Measurements from ENCODE around the gene DENND2D. TPM values are rescaled to one million over a fixed set of nuclear protein-coding genes. Genes with fewer than 3 reads are reported as not detected.
A peak's percentile ranks its signal among the peaks of the same experiment; 100 is the strongest.

DENND2D gene
- total RNA-seq, 1 donor: 4.7 TPM

DNA sequence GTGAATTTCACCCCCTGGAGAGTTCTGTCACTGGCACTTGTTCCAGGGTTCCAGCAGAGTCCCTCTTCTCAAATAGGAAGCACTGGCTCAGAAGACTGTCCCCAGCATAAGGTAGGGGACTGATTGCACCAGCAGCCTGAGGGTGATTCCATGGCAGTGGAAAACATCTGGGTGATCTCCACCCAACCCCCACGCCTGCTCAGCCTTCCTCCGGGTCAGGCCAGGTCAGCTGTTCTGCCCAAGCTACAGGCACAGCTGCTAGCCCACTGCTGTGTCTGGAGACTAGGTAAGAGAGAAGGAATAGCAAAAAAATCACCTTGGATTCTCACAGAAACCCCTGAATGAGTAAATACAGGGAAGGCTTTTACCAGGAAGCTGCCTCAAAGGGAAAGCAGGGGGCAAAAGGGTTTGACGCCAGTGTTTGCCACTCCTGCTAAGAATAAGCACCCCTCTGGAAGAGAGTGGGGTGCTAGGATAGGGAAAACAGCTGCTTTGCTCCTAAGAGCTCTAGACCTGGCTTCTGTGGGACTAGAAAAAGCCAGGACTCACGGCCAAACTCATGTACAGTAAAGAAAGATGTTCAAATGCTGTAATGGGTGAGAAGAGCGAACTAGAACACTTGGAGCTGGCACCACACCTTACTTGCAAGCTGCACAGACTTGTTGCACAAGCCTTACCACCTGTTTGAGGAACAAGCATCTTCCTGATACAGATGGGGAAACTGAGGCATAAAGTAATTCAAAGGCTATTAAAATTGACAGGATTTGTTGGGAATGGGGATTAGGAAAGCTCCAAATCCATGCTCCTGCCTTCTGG, 1.0 kb upstream of the DENND2D start:
- Histone ChIP-seq H3K4me3 (ENCODE audit: insufficient read depth, low read length) (no peak overlapping the region), H3K79me2 (ENCODE audit: insufficient read depth, low read length) (no peaks in the 10 kb centered on the region), H3K27ac (ENCODE audit: low read depth, low read length) (no peak overlapping the region), H2AFZ (ENCODE audit: low read length) (no peak overlapping the region), H3K27me3 (ENCODE audit: insufficient read depth, low read length) (peaks cover 4% of the 10 kb centered on the region), H3K9me3 (ENCODE audit: low read depth, low read length) (no peaks in the 10 kb centered on the region), H3K36me3 (ENCODE audit: insufficient read depth, low read length) (no peaks in the 10 kb centered on the region), H3K4me1 (ENCODE audit: insufficient read depth, low read length) (no peaks in the 10 kb centered on the region), H3K4me2 (ENCODE audit: insufficient read depth, low read length) (no peak overlapping the region), H4K20me1 (ENCODE audit: insufficient read depth, low read length) (no peaks in the 10 kb centered on the region)
- no peak for TF ChIP-seq CTCF (IDR thresholded peaks at IDR 0.05; ENCODE audit: extremely low read depth, low read depth, low read length)
- peak; percentile 63 for DNase-seq (ENCODE audit: insufficient read length, low spot score, missing footprints)

- Histone ChIP-seq H3K4me3 (ENCODE audit: insufficient read depth, low read length) (no peak overlapping the region), H3K27me3 (ENCODE audit: insufficient read depth, low read length) (peaks cover 4% of the 10 kb centered on the region), H3K27ac (ENCODE audit: low read depth, low read length) (no peak overlapping the region), H3K4me1 (ENCODE audit: insufficient read depth, low read length) (no peaks in the 10 kb centered on the region), H4K20me1 (ENCODE audit: insufficient read depth, low read length) (no peaks in the 10 kb centered on the region), H3K79me2 (ENCODE audit: insufficient read depth, low read length) (no peaks in the 10 kb centered on the region), H2AFZ (ENCODE audit: low read length) (no peak overlapping the region), H3K4me2 (ENCODE audit: insufficient read depth, low read length) (no peak overlapping the region), H3K36me3 (ENCODE audit: insufficient read depth, low read length) (no peaks in the 10 kb centered on the region), H3K9me3 (ENCODE audit: low read depth, low read length) (no peaks in the 10 kb centered on the region)
- no peak for TF ChIP-seq CTCF (IDR thresholded peaks at IDR 0.05; ENCODE audit: extremely low read depth, low read depth, low read length)
- no peak for DNase-seq (ENCODE audit: insufficient read length, low spot score, missing footprints)
Observed at GRCh38 chr1:111200802-111201161, 336 bp upstream of the DENND2D start.

- Histone ChIP-seq H3K27me3 (ENCODE audit: insufficient read depth, low read length) (no peaks in the 10 kb centered on the region), H3K79me2 (ENCODE audit: insufficient read depth, low read length) (no peaks in the 10 kb centered on the region), H3K36me3 (ENCODE audit: insufficient read depth, low read length) (no peaks in the 10 kb centered on the region), H2AFZ (ENCODE audit: low read length) (no peak overlapping the region), H3K4me1 (ENCODE audit: insufficient read depth, low read length) (no peaks in the 10 kb centered on the region), H3K4me3 (ENCODE audit: insufficient read depth, low read length) (no peak overlapping the region), H3K4me2 (ENCODE audit: insufficient read depth, low read length) (no peak overlapping the region), H3K27ac (ENCODE audit: low read depth, low read length) (no peak overlapping the region), H3K9me3 (ENCODE audit: low read depth, low read length) (no peaks in the 10 kb centered on the region), H4K20me1 (ENCODE audit: insufficient read depth, low read length) (no peaks in the 10 kb centered on the region)
- TF ChIP-seq CTCF (IDR thresholded peaks at IDR 0.05; ENCODE audit: extremely low read depth, low read depth, low read length): no peak
- DNase-seq (ENCODE audit: insufficient read length, low spot score, missing footprints): peak; percentile 32
Observed at GRCh38 chr1:111199329-111199728, 1.1 kb downstream of the DENND2D start.

DNA sequence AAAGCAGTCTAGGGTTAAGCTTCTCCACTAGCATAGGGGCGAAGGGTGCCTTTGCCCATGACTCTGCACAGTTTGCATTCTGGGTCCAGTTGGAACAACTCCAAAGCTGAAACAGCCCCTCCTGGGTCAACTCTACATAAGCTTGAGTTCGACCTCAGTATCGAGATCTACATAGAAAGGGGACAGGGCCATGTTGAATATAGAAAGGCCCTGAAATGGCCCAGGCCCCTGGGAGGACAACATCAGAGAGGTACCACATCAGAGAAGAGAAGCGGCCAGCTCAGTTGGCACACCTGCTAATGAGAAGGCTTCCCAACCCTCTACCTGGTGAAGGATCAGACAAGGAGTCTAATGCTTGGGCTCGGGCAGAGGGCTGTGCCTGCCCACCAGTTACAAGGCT, 1.6 kb downstream of the DENND2D start:
- Histone ChIP-seq H3K36me3 (ENCODE audit: insufficient read depth, low read length) (no peaks in the 10 kb centered on the region), H3K9me3 (ENCODE audit: low read depth, low read length) (no peaks in the 10 kb centered on the region), H3K27ac (ENCODE audit: low read depth, low read length) (no peak overlapping the region), H3K4me1 (ENCODE audit: insufficient read depth, low read length) (peaks cover 4% of the 10 kb centered on the region), H3K27me3 (ENCODE audit: insufficient read depth, low read length) (no peaks in the 10 kb centered on the region), H3K4me3 (ENCODE audit: insufficient read depth, low read length) (no peak overlapping the region), H2AFZ (ENCODE audit: low read length) (no peak overlapping the region), H3K4me2 (ENCODE audit: insufficient read depth, low read length) (no peak overlapping the region), H4K20me1 (ENCODE audit: insufficient read depth, low read length) (no peaks in the 10 kb centered on the region), H3K79me2 (ENCODE audit: insufficient read depth, low read length) (no peaks in the 10 kb centered on the region)
- TF ChIP-seq CTCF (IDR thresholded peaks at IDR 0.05; ENCODE audit: extremely low read depth, low read depth, low read length): no peak
- peak; percentile 35 for DNase-seq (ENCODE audit: insufficient read length, low spot score, missing footprints)
